Aorta (tissue), 5 donors: ENCODE data around the gene C17orf75. TPM values are rescaled to one million over a fixed set of nuclear protein-coding genes. Genes with fewer than 3 reads are reported as not detected.
A peak's percentile ranks its signal among the peaks of the same experiment; 100 is the strongest.
"Not testable (repeated sequence)": the region's sequence is repeated elsewhere in the genome, so short reads cannot be mapped to it uniquely, and the experiment has no call there.

Source experiments
- ATAC-seq: fragments of 200-7000 bp; cut with Tn5 transposase; one replicate; pipeline ENCODE4 v1.9.1; 2022; ENCODE audit warnings: moderate library complexity; ENCODE audit not compliant: low FRiP score
- DNase-seq, 2 donors: peaks; one replicate each; pipeline ENCODE4 v3.0.0-alpha.2; 2020
- H3K27ac ChIP-seq, 2 donors: one replicate each; pipeline ENCODE4 v1.5.1; 2013; ENCODE audit warnings: low read length in 2 of 2, mild to moderate bottlenecking in 2 of 2, moderate library complexity in 2 of 2, control low read depth in 1 of 2, inconsistent platforms in 1 of 2, low read depth in 1 of 2
- H3K27me3 ChIP-seq, 2 donors: one replicate each; pipeline ENCODE4 v1.6.1; 2013; ENCODE audit warnings: control low read depth in 1 of 2, low read length in 1 of 2, mild to moderate bottlenecking in 1 of 2, moderate library complexity in 1 of 2; ENCODE audit not compliant: insufficient read depth in 2 of 2, control insufficient read depth in 1 of 2
- H3K36me3 ChIP-seq, 2 donors: one replicate each; pipeline ENCODE4 v1.6.1; 2013; ENCODE audit warnings: control low read depth in 1 of 2, low read length in 1 of 2, mild to moderate bottlenecking in 1 of 2; ENCODE audit not compliant: insufficient read depth in 2 of 2, control insufficient read depth in 1 of 2
- H3K4me1 ChIP-seq, 2 donors: one replicate each; pipeline ENCODE4 v1.6.1; 2013; ENCODE audit warnings: low read length in 2 of 2, control low read depth in 1 of 2, mild to moderate bottlenecking in 1 of 2, moderate library complexity in 1 of 2; ENCODE audit not compliant: insufficient read depth in 2 of 2, control insufficient read depth in 1 of 2
- H3K4me3 ChIP-seq, 2 donors: one replicate each; pipeline ENCODE4 v1.5.1; 2013; ENCODE audit warnings: low read length in 2 of 2, control low read depth in 1 of 2, mild to moderate bottlenecking in 1 of 2
- H3K9me3 ChIP-seq: one replicate; pipeline ENCODE4 v1.6.1; 2013; ENCODE audit warnings: mild to moderate bottlenecking, low read length; ENCODE audit not compliant: control insufficient read depth
- WGBS, 2 donors: extraction: QIAGEN DNeasy Blood & Tissue Kit; methylation state at CpG; one replicate each; pipeline ENCODE4 v1.1.7; 2013; 5-methylcytosine and 5-hydroxymethylcytosine counted together
- intact Hi-C, 2 donors: fragments of 100-400 bp; cut with DNase I; formaldehyde crosslinking; loops; one replicate each; pipeline versions ENCODE4 v1.14.2 to v1.15.0; 2022
- polyA plus RNA-seq, 2 donors: library from polyadenylated mRNA; stranded (reverse); fragments of 200-250 nt; gene quantifications; one replicate each; pipeline ENCODE4 v1.2.3, GENCODE V29; 2013
- total RNA-seq, 2 donors: library from RNA; stranded (reverse); fragmentation: NEBNext Ultra II Directional; extraction: Animal tissue kit (Norgen Biotek cat#: 25700); gene quantifications; one replicate each; pipeline ENCODE4 v1.2.1, GENCODE V29; 2021
- donor health status: healthy with polysubstance abuse.
- donor health status: Bipolar disorder and iron deficiency.
- donor health status: DM: no; HTN: no; CAD: no.
- donor health status: DM: no; HTN: no; CAD: no.
- donor health status: DM: yes; HTN: yes; CAD: no.

Gene C17orf75
- total and polyA plus RNA-seq, 4 donors, result 9.1 to 16.2 (median 11.3) TPM

GRCh38 chr17:32320080-32320479 lies 21.9 kb downstream of the C17orf75 start:
- intact Hi-C loops, result loop anchor here in 1 of 2 donors (2.0 kb wide), 1 partner anchor 67 kb away; no protein-coding TSS in a partner anchor
- not testable (repeated sequence) for H3K27me3 ChIP-seq, ATAC-seq, H3K27ac ChIP-seq, H3K9me3 ChIP-seq, H3K4me1 ChIP-seq, H3K36me3 ChIP-seq, H3K4me3 ChIP-seq
- 81 to 87% methylated on average over 6 of the region's 6 CpGs for WGBS, 2 donors
- DNase-seq, result peak in 1 of 2 donors; percentile 8

- peak; percentile 87 for ATAC-seq
- Histone ChIP-seq H3K4me3 (no peak overlapping the region), H3K27me3 (no peaks in the 10 kb centered on the region), H3K27ac (no peak overlapping the region), H3K9me3 (no peaks in the 10 kb centered on the region), H3K36me3 (no peaks in the 10 kb centered on the region), H3K4me1 (no peaks in the 10 kb centered on the region)
- peak; percentile 80 to 90 for DNase-seq
- WGBS, 2 donors, result 11 to 13% methylated on average over 5 of the region's 5 CpGs
- intact Hi-C loops, result loop anchor here in 1 of 2 donors (1.0 kb wide), 1 partner anchor 66 kb away; no protein-coding TSS in a partner anchor
These were observed 22.4 kb downstream of the C17orf75 start for GRCh38 chr17:32319548-32319905.

- Histone ChIP-seq H3K27ac (no peak overlapping the region), H3K27me3 (no peaks in the 10 kb centered on the region), H3K9me3 (no peaks in the 10 kb centered on the region), H3K4me3 (no peak overlapping the region), H3K4me1 (no peaks in the 10 kb centered on the region), H3K36me3 (no peaks in the 10 kb centered on the region)
- DNase-seq, result no peak
- intact Hi-C loops, result no loop called here
- WGBS, 2 donors, result 93 to 94% methylated on average over 8 of the region's 8 CpGs
- ATAC-seq, result no peak
These were observed 23.9 kb downstream of the C17orf75 start for GRCh38 chr17:32318071-32318470.

DNA sequence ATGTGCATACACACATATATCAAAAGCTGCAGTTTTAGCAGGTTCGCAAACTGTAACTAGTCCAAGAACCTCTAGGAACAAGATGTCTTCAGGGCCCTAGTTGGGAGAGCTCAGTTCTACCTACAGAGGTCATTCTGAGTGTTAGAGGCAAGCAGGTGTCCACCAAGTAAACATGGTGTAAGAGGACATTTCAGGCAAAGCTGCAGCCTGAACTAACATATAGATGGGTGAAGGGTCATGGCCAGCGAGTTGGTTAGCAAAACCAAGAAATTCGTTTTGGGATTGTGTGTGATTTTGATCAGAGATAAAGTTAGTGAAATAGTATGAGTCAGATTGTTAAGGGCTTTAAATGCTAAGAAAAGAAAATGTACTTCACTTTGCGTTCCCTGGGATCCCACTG lies 24.6 kb downstream of the C17orf75 start:
- Histone ChIP-seq H3K4me3 (no peak overlapping the region), H3K27ac (no peak overlapping the region), H3K36me3 (no peaks in the 10 kb centered on the region), H3K9me3 (no peaks in the 10 kb centered on the region), H3K4me1 (no peaks in the 10 kb centered on the region), H3K27me3 (no peaks in the 10 kb centered on the region)
- WGBS, 2 donors, result 80 to 82% methylated on average over 4 of the region's 4 CpGs
- DNase-seq (no peak), ATAC-seq (no peak)
- intact Hi-C loops, result no loop called here

GRCh38 chr17:32316653-32317052 lies 25.3 kb downstream of the C17orf75 start:
- DNase-seq, H3K27me3 ChIP-seq, H3K4me1 ChIP-seq, H3K36me3 ChIP-seq, intact Hi-C loops, H3K4me3 ChIP-seq, H3K27ac ChIP-seq, ATAC-seq, H3K9me3 ChIP-seq: not testable (repeated sequence)
- 94 to 95% methylated on average over 5 of the region's 5 CpGs for WGBS, 2 donors

DNA sequence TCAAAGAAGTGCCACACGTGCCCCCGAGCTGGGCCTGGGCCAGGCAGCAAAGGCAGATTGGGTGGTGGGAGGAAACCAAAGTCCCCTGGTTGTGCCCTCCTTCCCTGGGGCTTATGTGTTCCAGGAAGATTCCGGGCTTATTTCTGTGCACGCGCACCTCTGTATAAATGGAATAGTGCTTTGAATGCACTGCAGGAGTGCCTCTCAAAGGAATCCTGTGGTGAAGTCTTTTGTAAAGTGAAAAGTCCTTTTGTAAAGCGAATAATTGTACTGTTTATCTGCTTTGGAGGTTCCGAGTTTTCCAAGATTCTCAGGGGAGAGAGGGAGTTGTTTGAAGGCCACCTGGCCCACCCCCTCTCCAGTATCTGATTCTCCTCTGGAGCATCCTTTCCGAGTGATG lies 26.8 kb downstream of the C17orf75 start:
- no peaks in the 10 kb centered on the region for H3K27me3 ChIP-seq
- 81 to 86% methylated on average over 8 of the region's 8 CpGs for WGBS, 2 donors
- H3K36me3 ChIP-seq, result no peaks in the 10 kb centered on the region
- ATAC-seq, result no peak
- no peaks in the 10 kb centered on the region for H3K9me3 ChIP-seq
- H3K4me3 ChIP-seq, result no peak overlapping the region
- H3K27ac ChIP-seq, result no peak overlapping the region
- intact Hi-C loops, result no loop called here
- peak in 1 of 2 donors; percentile 12 for DNase-seq
- H3K4me1 ChIP-seq, result no peaks in the 10 kb centered on the region

GRCh38 chr17:32314636-32315035 lies 27.3 kb downstream of the C17orf75 start:
- H3K27ac ChIP-seq, result no peak overlapping the region
- DNase-seq (no peak), ATAC-seq (no peak)
- H3K4me3 ChIP-seq, result no peak overlapping the region
- H3K27me3 ChIP-seq, result no peaks in the 10 kb centered on the region
- intact Hi-C loops, result no loop called here
- H3K9me3 ChIP-seq, result no peaks in the 10 kb centered on the region
- H3K4me1 ChIP-seq, result no peaks in the 10 kb centered on the region
- no peaks in the 10 kb centered on the region for H3K36me3 ChIP-seq
- WGBS, 2 donors, result 90 to 91% methylated on average over 9 of the region's 9 CpGs

DNA sequence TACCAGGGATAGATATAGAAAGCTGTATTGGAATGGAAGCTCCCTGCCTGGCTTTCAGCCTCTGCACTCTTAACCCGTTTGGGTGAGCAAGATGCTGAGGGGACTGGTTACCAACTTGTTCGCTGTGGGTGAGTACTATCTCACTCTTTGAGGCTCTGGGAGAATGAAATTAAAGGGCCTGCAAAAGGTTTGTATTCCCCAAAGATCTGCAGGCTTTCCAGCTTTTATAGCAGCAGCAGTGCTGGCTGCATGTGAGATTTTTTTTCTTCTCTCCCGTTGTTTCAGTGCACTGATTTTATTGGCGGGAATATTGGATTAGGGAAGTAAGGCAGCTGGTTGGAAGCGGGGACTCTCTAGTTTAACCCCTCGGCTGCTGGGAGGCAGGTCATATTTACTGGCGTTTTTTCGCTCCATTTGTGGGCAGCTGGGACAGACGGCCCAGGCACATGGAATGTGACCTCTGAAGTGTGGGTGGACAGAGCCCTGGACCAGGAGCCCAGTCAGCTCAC lies 30.9 kb downstream of the C17orf75 start:
- Histone ChIP-seq H3K27me3 (no peaks in the 10 kb centered on the region), H3K36me3 (no peaks in the 10 kb centered on the region), H3K9me3 (no peaks in the 10 kb centered on the region), H3K4me1 (no peaks in the 10 kb centered on the region), H3K4me3 (peak overlapping the region in 1 of 2 donors; percentile 29), H3K27ac (no peak overlapping the region)
- ATAC-seq (peak; percentile 66), DNase-seq (no peak)
- intact Hi-C loops, result no loop called here
- 5 to 7% methylated on average over 9 of the region's 9 CpGs for WGBS, 2 donors

DNA sequence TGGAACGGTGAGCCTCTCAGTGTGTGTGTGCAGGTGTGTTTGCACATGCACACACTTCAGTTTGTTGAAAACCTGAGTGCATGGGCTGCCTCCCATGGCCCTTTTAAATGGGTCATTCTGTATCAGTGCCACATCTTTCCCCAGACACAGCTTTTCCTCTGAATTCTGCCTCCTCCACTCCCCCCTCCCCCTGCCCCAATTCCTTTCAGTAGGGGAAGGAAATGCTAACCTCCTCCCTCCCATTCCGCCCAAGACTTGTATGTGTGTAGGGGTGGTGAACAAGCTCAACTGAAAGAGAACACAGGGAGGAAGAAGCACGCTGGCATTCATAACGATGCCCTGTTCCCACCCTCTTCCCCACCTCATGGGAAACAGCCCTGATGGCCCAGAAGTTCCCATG lies 34.3 kb downstream of the C17orf75 start:
- intact Hi-C loops, result no loop called here
- ATAC-seq, result no peak

More for the DNA sequence above, 34.3 kb downstream of the C17orf75 start:
- no peaks in the 10 kb centered on the region for H3K36me3 ChIP-seq
- no peaks in the 10 kb centered on the region for H3K27me3 ChIP-seq
- no peak overlapping the region for H3K27ac ChIP-seq
- DNase-seq, result no peak
- H3K4me1 ChIP-seq, result no peaks in the 10 kb centered on the region
- 66 to 80% methylated on average over 4 of the region's 4 CpGs for WGBS, 2 donors
- no peaks in the 10 kb centered on the region for H3K9me3 ChIP-seq
- no peak overlapping the region for H3K4me3 ChIP-seq
